ENCODE results near the gene ADGRV1. TPM values are rescaled to one million over a fixed set of nuclear protein-coding genes. Genes with fewer than 3 reads are reported as not detected.
A peak's percentile ranks its signal among the peaks of the same experiment; 100 is the strongest.
"Not testable (repeated sequence)": the region's sequence is repeated elsewhere in the genome, so short reads cannot be mapped to it uniquely, and the experiment has no call there.

Gene ADGRV1
- total and polyA plus RNA-seq, 9 of the 15 experiments (the other 6 are each of a cell fraction or from before 2014, with no cell fraction given): 21.7 to 156 (median 58.2) TPM

- 96% methylated on average over 4 of the region's 4 CpGs for WGBS (ENCODE audit: insufficient coverage, low coverage, missing lambda C conversion rate)
- in situ Hi-C loops (cut with MboI): not testable (repeated sequence)
Observed at GRCh38 chr5:90770006-90770541, 211.5 kb downstream of the ADGRV1 start.

More at GRCh38 chr5:90770006-90770541, 211.5 kb downstream of the ADGRV1 start:
- H3K4me1 ChIP-seq (replicated peaks in 1 of 2; ENCODE audit: control insufficient read depth in 2 of 2, insufficient read depth in 2 of 2, low read length in 2 of 2); H3K4me3 ChIP-seq; H3K27me3 ChIP-seq (ENCODE audit: control insufficient read depth in 2 of 2, insufficient read depth in 2 of 2, low read length in 2 of 2); ATAC-seq; H3K4me2 ChIP-seq (ENCODE audit: insufficient read depth, low read length); intact Hi-C loops (cut with micrococcal nuclease); H3K9me1 ChIP-seq (ENCODE audit: control insufficient read depth, insufficient read depth, low read length); BruUV-seq (replicated peaks); H3K9me3 ChIP-seq (replicated peaks; ENCODE audit: control insufficient read depth, insufficient read depth, low read depth, low read length); H2AFZ ChIP-seq (ENCODE audit: low read depth, low read length); CTCF ChIA-PET (ENCODE audit: low intra/inter-chr PET ratio); H4K20me1 ChIP-seq (replicated peaks; ENCODE audit: control insufficient read depth, insufficient read depth, low read length); H3K9ac ChIP-seq (ENCODE audit: insufficient read depth in 1 of 2, low read depth in 2 of 2, low read length in 2 of 2); POLR2A ChIA-PET; H3K79me2 ChIP-seq (ENCODE audit: control insufficient read depth, insufficient read depth, low read length); DNase-seq (ENCODE audit: extremely low read depth in 1 of 4, low spot score in 3 of 4); H3K27ac ChIP-seq (ENCODE audit: extremely low read depth, low read depth, low read length): not testable (repeated sequence)
- H3K36me3 ChIP-seq (ENCODE audit: control insufficient read depth, insufficient read depth, low read length): peaks cover 89% of the 10 kb centered on the region
- FAIRE-seq: peak; percentile 6
- TF ChIP-seq CC2D1A (IDR thresholded peaks at IDR 0.05) (peak; percentile 54; the same call in 1 of the 2 replicates), ZNF431 (CRISPR knock-in tag; IDR thresholded peaks at IDR 0.05) (peak; percentile 95), CHAMP1 (IDR thresholded peaks at IDR 0.05) (peak; percentile 49; the same call in 1 of the 2 replicates), ZBTB33 (CRISPR knock-in tag; IDR thresholded peaks at IDR 0.05) (peak; percentile 60; the same call in 1 of the 2 replicates)

All from K562 (cell line).